Measurements from ENCODE around the gene VCP. TPM values are rescaled to one million over a fixed set of nuclear protein-coding genes. Genes with fewer than 3 reads are reported as not detected.

VCP gene
- total RNA-seq, 3 donors from 2014 or later (not counting 1 experiment from before 2014, with no cell fraction given) = 303 to 338 (median 322) TPM

GRCh38 chr9:35029241-35029640 is 43.2 kb downstream of the VCP start:
- Mint-ChIP-seq H3K4me3 (no peak overlapping the region), H3K9me3 (no peaks in the 10 kb centered on the region), H3K4me1 (peaks cover 0 to 4% of the 10 kb centered on the region in 2 donors), H3K36me3 (no peaks in the 10 kb centered on the region), H3K27me3 (ENCODE audit: low read depth in 2 of 2) (no peaks in the 10 kb centered on the region), H3K27ac (no peak overlapping the region)
- Histone ChIP-seq H3K9me3 (ENCODE audit: control insufficient read depth, insufficient read depth, low read length) (no peaks in the 10 kb centered on the region), H3K27ac (ENCODE audit: low read length) (no peak overlapping the region), H3K4me1 (ENCODE audit: control insufficient read depth, insufficient read depth, low read length) (no peaks in the 10 kb centered on the region), H3K27me3 (ENCODE audit: control insufficient read depth, insufficient read depth, low read length) (no peaks in the 10 kb centered on the region), H3K4me3 (ENCODE audit: low read length) (no peak overlapping the region), H3K36me3 (ENCODE audit: control insufficient read depth, insufficient read depth, low read length) (no peaks in the 10 kb centered on the region)
- no peak for DNase-seq
- ATAC-seq = no peak
- WGBS (ENCODE audit: insufficient coverage) = 100% methylated on average over 3 of the region's 4 CpGs
- intact Hi-C loops (cut with micrococcal nuclease) = no loop called here
- TF ChIP-seq CTCF (IDR thresholded peaks at IDR 0.05) = no peak

- Histone ChIP-seq H3K36me3 (ENCODE audit: control insufficient read depth, insufficient read depth, low read length) (no peaks in the 10 kb centered on the region), H3K4me1 (ENCODE audit: control insufficient read depth, insufficient read depth, low read length) (no peaks in the 10 kb centered on the region), H3K27me3 (ENCODE audit: control insufficient read depth, insufficient read depth, low read length) (no peaks in the 10 kb centered on the region), H3K9me3 (ENCODE audit: control insufficient read depth, insufficient read depth, low read length) (no peaks in the 10 kb centered on the region), H3K27ac (ENCODE audit: low read length) (no peak overlapping the region), H3K4me3 (ENCODE audit: low read length) (no peak overlapping the region)
- H3K4me1 Mint-ChIP-seq = peaks cover 0 to 8% of the 10 kb centered on the region in 2 donors
- no peak for DNase-seq
- intact Hi-C loops (cut with micrococcal nuclease) = no loop called here
- no peak for TF ChIP-seq CTCF (IDR thresholded peaks at IDR 0.05)
- no peaks in the 10 kb centered on the region for H3K36me3 Mint-ChIP-seq
- ATAC-seq = no peak
- no peaks in the 10 kb centered on the region for H3K9me3 Mint-ChIP-seq
- no peaks in the 10 kb centered on the region for H3K27me3 Mint-ChIP-seq (ENCODE audit: low read depth in 2 of 2)
- no peak overlapping the region for H3K4me3 Mint-ChIP-seq
- no peak overlapping the region for H3K27ac Mint-ChIP-seq
These were observed 44.1 kb downstream of the VCP start for GRCh38 chr9:35028341-35028740.

GRCh38 chr9:35027860-35028259 is 44.6 kb downstream of the VCP start:
- intact Hi-C loops (cut with micrococcal nuclease) = no loop called here
- no peak for DNase-seq
- no peak for TF ChIP-seq CTCF (IDR thresholded peaks at IDR 0.05)
- Histone ChIP-seq H3K9me3 (ENCODE audit: control insufficient read depth, insufficient read depth, low read length) (no peaks in the 10 kb centered on the region), H3K36me3 (ENCODE audit: control insufficient read depth, insufficient read depth, low read length) (no peaks in the 10 kb centered on the region), H3K27me3 (ENCODE audit: control insufficient read depth, insufficient read depth, low read length) (no peaks in the 10 kb centered on the region), H3K4me3 (ENCODE audit: low read length) (no peak overlapping the region), H3K27ac (ENCODE audit: low read length) (no peak overlapping the region), H3K4me1 (ENCODE audit: control insufficient read depth, insufficient read depth, low read length) (no peaks in the 10 kb centered on the region)
- no peaks in the 10 kb centered on the region for H3K36me3 Mint-ChIP-seq
- H3K27ac Mint-ChIP-seq = no peak overlapping the region
- H3K4me1 Mint-ChIP-seq = peaks cover 0 to 11% of the 10 kb centered on the region in 2 donors
- 55% methylated on average over 1 of the region's 1 CpG for WGBS (ENCODE audit: insufficient coverage)
- no peaks in the 10 kb centered on the region for H3K27me3 Mint-ChIP-seq (ENCODE audit: low read depth in 2 of 2)
- H3K4me3 Mint-ChIP-seq = no peak overlapping the region
- no peaks in the 10 kb centered on the region for H3K9me3 Mint-ChIP-seq
- no peak for ATAC-seq

- intact Hi-C loops (cut with micrococcal nuclease) = no loop called here
- Histone ChIP-seq H3K27ac (ENCODE audit: low read length) (no peak overlapping the region), H3K4me3 (ENCODE audit: low read length) (no peak overlapping the region), H3K4me1 (ENCODE audit: control insufficient read depth, insufficient read depth, low read length) (no peaks in the 10 kb centered on the region), H3K36me3 (ENCODE audit: control insufficient read depth, insufficient read depth, low read length) (no peaks in the 10 kb centered on the region), H3K27me3 (ENCODE audit: control insufficient read depth, insufficient read depth, low read length) (no peaks in the 10 kb centered on the region), H3K9me3 (ENCODE audit: control insufficient read depth, insufficient read depth, low read length) (no peaks in the 10 kb centered on the region)
- H3K4me1 Mint-ChIP-seq = peaks cover 0 to 11% of the 10 kb centered on the region in 2 donors
- no peak overlapping the region for H3K27ac Mint-ChIP-seq
- WGBS (ENCODE audit: insufficient coverage) = 78% methylated on average over 1 of the region's 1 CpG
- DNase-seq (no peak), ATAC-seq (no peak)
- H3K4me3 Mint-ChIP-seq = no peak overlapping the region
- no peak for TF ChIP-seq CTCF (IDR thresholded peaks at IDR 0.05)
- H3K36me3 Mint-ChIP-seq = no peaks in the 10 kb centered on the region
- H3K27me3 Mint-ChIP-seq (ENCODE audit: low read depth in 2 of 2) = no peaks in the 10 kb centered on the region
- H3K9me3 Mint-ChIP-seq = no peaks in the 10 kb centered on the region
These were observed 45.1 kb downstream of the VCP start for GRCh38 chr9:35027374-35027773.
